Activated CD4-positive, alpha-beta T cell treated with anti-CD3 and anti-CD28 coated beads, Interleukin-2, amount 50 U/mL, for 16 hours (primary cell): ENCODE results near the gene CIRBP.

Experiments used
- DNase-seq: peaks from one replicate; pipeline ENCODE4 v3.0.0-alpha.2; 2020

Gene CIRBP

DNA sequence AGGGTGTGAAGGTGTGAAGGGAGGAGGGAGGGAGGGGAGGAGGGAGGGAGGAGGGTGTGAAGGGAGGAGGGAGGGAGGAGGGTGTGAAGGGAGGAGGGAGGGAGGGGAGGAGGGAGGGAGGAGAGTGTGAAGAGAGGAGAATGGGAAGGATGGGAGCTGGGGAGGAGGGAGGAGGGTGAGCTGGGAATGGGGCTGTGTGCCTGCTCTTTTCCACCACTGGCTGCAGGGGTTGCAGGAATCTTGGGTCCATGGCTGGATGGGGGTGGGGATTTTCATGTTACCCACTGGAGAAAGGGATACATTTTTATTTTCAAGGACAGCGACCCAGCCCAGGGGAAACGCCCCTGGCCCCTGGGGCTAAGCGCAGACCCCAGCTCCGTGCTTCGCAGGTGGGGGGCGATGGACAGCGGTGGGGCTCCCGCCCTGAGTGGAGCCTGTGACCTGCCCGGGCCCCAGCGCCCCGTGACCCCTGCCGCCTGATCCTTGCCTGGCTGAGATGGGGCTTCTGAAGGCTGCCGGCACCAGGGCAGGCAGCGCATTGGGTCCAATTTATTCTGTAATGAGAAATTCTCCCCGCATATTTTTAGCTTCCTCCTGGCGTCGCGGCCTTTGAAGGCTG lies 13.6 kb downstream of the CIRBP start:
- DNase-seq, result no peak

DNA sequence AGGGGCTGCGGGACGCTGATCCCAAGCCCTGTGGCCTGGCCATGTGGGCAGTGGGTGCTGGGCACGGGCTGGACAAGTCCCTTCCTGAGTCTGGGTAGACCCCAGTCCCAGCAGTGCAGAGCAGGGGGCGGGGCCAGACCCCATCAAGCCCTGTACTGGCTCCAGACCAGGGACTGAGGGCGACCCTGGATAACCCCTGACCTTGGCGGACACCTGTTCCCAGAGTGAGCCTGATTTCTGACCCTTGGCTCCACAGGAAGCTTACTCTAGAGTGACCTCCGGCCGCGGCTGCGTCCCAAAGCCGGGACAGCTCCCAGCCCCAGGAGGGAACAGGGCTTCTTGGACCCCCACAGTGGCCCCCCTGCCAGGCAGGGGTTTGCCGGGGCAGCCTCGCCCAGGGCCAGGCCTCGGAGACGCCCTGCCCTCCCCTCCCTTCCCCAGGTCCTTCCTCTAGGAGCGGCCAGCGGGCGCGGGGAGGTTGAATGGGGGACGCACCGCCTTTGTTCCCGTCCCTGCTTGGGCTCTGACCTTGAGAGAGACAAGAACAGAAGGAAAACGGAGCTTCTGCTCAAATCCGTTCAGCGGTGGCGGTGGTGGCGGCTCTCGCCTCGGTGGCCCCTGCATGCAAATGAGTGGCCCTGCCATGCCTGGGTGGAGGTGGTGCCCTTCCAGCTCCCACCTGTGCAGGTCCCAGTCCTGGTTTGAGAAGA lies 14.2 kb downstream of the CIRBP start:
- DNase-seq, result no peak

DNA sequence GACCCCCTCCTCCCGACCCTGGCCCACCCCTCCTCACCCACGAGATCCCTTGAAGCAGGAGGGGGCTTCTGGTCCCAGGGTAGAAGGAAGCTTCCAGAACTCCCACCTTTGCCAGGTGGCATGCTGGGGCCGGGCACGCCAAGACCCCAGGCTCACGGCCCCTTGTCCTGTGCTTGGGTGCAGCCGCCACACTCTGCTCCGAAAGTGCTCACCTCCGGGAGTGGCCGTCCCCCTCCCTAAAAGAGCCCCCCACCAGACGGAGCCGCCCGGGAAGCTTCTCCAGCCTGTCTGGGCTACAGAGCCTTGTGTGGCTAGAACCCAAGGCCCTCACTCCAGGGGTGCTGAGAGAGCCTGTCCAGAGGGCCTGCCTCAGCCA lies 14.8 kb downstream of the CIRBP start:
- DNase-seq, result no peak

DNA sequence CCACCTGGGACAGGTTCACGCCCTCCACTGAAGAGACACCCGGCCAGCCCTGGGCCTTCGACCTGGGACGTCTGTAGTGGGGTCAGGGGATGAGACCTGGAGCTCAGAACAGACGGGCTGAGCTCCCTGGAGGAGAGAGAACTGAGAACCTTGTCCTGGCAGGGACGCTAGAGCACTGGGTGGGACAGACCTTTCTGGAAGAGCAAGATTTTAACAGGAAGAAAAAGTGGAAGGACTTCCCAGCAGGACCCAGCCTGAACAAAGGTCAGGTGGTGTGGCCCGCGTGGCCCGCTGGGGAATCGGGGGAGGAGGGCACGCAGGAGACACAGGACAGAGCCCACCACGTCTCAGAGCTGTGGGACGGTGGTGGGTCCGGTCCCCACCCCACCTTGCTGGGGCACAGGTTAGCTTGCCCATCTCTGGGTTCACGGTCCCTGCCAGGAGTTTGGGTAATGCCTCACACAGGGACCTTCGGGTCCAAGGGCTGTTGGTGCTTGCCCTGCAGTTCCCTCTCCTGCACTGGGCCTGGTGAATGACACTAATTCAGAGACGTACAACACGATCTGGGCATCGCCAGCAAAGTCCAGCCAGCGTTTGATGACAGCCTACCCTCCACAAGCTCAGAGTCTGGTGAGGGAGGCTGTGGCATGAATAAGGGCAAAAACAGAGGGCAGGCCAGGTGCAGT lies 15.3 kb downstream of the CIRBP start:
- DNase-seq, result no peak

DNA sequence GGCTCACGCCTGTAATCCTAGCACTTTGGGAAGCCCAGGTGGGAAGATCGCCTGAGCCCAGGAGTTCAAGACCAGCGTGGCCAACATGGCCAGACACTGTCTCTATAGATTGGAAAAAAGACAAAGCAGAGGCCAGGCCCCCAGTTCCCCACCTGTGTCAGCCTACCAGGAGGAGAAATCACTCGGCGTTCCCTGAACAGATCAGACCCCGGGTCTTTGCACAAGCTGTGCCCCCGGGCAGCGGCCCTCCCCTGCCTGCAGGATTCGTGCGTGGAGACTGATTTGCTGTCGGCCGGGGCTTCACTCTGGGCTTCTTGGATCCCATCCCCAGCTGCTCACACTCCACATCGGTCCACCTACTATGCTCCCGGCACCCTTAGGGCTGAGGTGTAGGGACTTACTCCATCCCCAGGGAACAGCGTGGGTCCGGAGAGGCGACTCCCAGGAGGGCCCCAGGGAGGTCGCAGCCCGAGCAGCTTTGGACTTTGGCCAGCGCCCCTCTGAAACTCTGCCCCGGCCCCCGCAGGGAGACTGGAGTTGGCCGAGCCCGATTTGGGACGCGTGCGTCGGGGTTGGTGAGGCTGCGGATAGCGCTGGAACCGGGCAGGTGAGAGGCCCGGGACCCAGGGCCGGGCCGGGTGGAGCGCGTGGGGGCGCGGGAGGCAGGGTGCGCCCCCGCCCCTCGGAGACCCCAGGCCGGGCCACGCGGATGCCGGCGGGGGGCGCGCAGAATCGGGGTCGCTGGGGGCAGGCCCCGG lies 16.0 kb downstream of the CIRBP start:
- no peak for DNase-seq

DNA sequence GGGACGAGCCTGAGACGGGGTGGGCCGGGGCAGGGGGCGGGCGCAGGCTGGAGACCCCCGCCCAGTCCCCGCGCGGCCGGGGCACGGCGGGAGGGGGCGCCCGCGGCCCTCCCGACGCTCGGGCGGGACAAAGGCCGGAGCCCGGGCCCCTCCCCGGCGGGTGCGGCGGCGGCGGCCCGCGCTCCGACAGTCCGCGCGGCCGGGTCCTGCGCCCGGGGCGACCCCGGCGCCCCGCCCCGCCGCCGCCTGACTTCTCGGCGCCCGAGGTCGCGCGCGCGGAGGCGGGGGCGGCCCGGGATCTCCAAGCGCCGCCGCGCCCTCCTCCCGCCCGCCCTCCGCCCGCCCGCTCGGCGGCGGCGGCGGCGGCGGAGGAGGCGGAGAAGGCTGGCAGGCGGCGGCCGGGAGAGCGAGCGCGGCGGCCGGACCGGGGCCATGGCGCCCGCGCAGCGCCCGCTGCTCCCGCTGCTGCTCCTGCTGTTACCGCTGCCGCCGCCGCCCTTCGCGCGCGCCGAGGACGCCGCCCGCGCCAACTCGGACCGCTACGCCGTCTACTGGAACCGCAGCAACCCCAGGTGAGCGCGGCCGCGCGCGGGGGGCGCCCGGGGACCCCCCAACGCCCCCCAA lies 16.7 kb downstream of the CIRBP start, which contains the start of gene EFNA2:
EFNA2 (plus strand) TSS at position 137 of the 624 bp plus-strand sequence; CDS start at position 433, 296 bp downstream.
- DNase-seq, result no peak

DNA sequence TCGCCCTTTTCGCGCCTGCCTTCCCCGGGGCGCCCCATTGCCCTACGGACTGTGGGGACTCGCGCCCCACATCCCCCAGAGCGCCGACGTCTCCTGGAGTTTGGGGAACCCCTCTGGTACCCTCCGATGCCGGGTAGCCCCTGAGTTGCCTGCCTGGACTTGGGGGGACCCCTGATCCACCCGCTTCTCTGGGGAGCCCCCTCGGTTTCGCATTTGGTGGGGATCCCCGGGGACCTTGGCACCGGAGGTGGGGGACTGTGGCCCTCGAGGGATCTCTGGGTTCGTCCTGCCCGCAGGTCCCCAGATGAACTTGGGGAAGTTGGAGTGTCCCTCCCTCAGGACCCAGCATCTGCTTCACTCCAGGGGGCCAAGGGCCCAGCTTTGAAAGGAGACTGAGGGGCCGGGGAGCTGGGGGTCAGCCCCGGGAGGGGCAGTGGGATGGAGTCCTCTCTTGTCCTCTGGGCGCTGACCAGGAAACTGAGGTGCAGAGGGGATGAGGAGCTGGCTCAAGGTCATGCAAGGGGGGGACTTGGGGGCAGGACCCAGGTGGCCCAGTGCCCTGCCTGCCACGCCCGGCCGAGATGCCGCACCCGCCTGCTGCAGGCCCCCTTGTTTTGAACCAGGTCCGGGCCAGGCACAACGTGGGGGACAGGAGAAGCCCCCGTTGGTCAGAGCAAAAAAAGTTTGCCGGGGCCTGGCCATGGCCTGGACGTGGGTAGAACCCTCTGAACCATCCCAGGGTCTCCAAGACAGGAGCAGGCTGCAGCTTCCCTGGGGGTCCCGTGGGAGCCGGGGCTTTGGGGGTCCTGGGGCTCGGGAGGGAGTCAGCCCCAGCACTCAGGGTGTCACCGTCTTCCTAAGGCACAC lies 17.6 kb downstream of the CIRBP start:
- DNase-seq, result no peak

DNA sequence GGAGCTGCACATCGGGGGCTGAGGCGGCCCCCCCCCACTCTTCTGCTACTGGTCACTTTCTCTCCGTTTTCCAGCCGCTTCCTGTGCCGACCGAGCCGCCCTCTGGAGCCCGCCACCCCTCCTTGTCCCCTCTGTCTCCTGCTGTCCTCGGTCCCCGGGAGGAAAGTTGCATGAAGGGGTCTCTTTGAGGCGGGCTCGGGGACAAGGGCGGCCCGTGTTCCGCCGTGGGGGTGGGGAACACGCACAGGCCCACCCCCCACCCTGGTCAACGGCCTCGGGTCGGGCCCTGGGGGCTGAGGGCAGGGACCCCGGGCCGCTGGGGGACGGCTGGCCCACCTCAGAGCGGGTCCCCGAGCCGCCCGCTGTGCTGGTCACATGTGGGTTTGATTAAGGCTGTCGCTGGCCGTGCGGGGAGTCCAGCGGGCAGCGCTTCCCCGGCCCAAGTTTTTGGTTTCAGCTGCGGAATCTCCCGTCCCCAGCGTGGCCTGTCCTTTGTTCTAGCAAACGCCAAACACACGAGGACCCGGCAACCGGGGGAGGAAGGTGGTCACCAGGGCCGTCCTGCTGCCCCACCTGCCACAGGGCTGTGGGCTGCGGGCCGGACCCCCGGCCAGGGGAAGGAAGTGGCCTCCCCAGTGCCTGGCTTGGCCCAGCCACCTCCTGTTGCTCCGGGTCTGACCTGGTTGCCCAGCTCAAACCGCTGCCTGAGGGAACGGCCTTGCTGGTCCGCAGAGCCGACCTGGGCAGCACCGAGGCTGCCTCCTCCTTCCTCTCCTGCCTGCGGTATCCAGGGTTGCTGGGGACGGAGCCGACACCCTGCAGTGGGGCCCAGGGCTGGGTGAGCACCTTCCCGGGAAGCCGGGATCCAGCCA lies 18.5 kb downstream of the CIRBP start:
- no peak for DNase-seq

DNA sequence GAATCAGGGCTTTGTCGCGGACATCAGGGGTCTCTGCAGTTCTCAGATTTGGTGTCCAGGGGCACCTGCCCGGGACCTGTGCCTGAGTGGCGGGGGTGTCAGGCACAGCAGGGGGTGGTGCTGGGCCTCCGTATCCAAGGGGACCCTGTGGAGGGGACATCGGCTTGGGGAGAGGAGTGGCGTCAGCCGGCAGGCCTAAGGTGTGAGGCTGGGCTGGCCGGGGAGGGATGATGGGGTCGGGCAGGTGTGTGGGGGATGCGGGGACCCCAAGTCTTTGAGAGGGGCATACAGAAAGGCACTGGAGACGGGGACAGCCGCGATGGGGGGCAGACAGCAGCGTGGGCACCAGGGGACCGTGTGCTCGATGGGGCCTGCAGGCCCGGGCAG lies 19.1 kb downstream of the CIRBP start:
- DNase-seq, result no peak

DNA sequence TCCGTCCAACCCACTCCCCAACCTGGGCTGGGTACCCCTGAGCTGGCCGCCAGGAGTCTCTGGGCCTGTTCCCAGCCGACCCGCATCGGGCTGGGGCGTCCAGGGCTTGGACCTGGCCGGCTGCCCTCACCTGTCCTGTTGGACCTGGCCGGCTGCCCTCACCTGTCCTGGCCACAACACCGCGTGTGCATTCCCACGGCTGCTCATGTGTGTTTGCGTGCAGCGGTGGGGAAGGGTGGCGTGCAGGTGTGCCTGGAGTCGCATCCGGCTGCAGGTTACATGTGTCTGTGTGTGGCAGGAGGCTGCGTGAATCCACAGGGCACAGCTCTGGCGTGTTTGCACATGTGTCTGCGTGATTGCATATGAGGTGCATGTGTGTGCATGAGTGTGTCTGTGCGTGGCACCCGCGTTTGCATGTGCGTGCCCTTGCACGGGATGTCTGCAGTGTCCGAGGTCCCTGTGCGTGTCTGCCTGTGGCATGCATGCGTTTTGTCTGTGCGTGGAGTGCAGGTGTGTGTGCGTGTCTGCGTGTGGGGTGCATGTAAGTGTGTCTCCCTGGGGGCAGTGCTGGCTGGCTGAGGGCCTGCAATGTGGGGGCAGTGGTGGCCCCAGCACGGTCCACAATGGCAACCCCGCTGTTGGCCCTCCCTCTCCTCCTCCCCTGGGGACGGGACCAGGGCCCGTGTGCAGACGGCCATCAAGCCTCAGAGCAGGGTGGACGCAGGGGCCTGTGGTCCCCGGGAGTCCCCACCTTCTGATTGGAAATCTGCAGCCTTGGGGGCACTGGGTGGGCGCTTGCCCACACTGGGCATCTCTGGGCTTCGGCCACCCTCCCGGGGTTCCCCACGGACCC lies 19.9 kb downstream of the CIRBP start:
- no peak for DNase-seq

DNA sequence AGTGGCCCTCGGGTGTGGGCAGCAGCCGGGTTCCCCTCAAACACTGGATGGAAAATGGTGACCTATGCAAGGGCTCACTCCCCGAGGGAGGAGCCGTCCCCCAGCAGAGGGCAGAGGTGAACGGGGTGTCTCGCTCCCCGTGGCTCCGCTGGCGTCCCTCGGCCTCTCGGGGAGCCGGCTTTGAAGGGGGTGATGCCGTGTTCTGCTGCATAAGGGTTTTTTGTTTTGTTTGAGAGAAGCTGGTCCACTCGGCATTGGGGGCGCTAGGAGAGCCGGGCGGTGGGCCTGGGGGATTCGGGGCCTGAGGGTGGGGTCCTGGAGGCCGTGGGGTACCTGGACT lies 20.5 kb downstream of the CIRBP start:
- no peak for DNase-seq

DNA sequence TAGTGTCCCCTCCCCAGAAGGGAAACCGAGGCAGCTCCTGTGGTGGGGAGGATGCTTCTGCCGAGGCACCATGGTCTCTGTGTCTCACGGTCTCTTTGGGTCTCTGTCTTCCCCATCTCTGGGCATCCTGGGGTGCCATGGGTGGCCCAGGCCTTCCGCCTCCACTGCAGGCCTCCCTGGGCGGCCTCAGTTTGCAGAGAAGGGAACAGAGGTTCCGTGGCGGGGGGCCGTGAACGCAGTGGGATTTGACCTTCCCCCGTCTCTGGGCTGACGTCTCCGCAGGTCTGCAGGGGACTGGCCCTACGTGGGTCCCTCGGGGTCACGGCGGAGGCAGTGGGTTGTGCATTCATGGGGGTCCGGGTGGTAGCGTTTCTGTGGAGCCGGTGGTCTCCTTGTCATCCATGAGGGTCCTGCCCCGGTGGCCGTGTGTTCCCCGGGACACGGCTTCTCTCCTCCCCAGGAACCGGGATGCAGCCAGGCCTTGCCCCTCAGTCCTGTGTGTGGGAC lies 21.1 kb downstream of the CIRBP start:
- DNase-seq, result no peak

DNA sequence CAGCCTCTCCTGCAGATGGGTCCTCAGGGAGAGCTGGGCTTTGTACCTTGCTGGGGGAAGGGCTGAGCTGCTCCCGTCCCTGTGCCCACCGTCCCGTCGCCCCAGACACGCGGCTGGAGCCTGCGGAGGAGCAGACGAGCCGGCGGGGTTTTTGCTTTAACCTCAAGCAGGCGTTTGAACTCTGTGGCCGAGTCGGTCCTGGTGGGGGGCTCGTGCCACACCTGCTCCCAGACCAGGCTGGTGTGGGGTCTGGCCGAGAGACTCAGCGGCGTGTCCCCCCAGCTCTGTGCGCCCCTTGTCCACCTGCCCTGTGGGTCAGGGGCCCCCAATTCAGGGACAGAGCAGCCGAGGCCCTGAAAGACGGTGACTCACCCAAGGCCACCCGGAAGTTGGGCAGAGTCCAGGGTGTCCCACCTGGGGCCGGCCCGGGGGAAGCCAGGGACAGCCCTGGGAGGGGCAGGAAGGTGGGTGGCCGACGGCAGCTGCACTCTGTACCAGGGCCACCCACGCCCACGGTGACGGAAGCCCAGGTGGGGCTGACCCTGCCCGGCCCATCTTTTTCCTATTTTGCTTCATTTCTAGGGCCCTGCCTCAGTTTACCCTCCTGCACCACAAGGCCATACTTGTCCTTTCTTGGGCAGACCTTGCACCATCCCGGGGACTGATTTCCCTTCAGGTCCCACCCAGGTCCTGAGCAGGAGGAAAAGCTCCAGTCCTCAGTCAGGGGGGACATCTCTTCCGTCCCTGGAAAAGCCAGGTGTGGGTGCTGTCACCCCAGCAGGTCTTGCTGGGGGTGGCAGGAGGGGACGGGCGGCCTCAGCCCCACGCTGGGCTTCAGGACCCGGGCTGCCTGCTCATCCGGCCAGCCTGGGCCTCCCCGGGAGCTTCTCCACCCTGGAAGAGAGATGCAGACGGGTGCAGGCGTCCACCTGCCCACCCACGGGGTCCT lies 21.8 kb downstream of the CIRBP start:
- DNase-seq, result no peak

DNA sequence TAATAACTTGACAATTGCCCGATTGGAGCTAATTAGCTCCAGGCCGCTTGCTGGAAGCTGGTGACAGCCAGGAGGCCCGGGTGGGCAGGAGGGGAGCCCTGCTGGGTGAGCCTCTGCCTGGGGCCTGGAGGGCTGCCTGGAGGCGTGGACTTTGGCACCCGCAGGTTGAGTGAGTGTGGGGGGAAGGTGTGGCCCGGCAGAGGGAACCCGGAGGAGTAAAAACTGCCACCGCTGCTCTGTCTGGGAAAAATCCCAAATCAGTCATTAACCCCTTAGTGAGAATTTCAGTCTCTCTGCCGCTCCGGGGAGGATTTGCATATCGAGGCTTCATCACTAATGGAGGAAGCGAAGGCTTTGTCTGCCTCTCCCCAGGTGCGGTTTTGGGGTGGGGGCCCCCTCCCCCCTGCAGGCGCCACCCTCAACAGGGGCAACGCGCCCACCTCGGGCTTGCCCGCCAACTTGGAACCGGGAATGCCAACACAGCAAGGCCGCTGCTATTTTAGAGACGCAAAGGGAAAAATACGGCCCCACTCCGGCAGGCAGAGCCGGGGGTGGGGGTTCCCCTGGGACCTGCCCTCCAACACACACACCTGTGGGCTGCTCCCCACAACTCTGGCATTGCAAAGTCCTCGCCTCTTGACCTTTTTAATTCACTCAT lies 22.8 kb downstream of the CIRBP start:
- no peak for DNase-seq

DNA sequence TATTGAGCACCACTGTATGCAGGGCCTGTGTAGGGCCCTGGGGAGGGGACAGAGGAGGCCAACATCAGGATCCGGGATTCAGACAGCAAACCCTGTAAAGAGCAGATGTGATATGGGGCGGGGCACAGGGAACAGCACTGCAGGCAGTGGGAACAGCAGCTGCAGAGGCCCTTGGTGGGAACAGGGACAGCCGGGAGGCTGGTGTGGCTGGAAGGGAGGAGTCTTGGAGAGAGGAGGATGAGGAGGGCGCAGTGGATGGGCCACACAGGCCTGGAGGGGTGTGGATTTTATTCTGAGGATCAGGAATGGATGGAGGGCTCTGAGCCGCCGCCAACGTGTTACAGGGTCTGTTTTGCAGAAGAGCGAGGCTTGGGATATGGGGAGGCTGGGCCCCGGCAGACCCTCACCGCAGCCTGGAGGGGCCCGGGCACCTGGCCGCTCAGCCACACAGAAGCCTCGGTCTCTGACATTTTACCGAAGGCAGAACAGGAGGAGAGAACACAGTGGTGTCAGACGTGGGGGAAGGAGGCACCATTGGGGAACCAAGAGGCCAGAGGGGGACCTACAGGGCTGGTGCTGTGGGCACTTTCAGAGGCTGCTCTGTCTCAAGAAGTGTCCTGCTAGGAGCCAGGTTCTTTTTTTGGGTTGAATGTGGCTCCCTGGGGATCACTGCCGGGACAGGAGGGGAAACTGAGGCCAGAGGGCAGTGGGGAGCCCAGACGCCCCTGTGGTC lies 23.5 kb downstream of the CIRBP start:
- DNase-seq, result no peak

DNA sequence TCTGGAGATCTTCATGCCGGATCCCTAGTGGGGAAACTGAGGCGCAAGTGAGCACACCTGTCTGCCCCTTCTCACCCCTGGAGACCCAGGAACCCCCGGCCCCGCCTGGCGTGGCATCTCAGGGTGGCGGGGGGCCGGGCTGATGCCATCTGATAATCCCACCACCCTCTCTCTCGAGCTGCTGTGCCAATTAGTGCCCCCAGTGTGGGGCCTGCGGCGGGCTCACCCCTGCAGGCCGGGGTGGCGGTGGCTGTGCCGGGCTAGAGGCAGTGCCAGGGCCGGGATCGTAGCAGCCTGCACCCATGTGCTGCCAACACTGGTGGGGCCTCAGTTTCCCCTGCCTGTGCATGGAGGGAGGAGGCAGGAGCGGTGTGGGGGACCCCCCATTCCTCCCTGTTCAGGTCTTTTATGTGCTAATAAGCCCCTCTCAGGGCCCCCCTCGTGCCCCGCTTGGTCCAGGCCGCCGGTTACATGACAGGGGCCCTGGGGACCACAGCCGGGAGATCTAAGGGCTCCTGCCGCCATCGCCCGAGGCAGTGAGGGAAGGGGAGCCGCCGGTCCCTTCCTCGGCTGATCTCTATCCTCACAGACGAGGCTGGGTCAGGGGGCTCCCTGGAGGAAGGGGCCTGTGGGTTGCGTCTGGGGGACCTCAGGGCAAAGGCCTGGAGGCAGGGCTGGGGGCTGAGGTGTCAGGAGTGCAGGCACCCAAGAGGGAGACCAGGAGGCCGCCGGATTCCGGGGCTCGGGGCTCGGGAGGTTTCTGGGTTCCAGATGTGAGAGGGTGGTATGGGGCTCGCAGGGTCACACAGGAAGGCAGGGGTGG lies 24.9 kb downstream of the CIRBP start:
- no peak for DNase-seq

DNA sequence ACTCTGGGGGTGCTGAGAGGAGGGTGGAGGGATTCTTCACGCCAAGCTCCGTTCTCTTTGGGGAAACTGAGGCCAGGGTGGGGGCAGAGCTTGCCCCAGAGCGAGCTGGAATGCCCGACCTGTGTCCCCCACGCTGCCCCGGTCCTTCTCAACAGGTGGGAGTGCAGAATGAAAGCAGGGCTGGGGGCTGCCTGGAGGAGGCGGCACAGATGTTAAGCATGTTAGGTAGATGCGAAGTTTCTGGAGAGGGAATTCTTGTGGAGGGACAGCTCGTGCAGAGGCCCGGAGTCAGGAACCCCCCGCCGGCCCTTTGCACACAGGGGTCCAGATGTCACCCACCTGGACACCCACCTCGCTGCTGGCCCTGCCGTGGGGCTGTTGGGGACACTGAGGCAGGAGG lies 25.6 kb downstream of the CIRBP start:
- no peak for DNase-seq
